Measurements from ENCODE around the gene ZNF598. TPM values are rescaled to one million over a fixed set of nuclear protein-coding genes. Genes with fewer than 3 reads are reported as not detected.

The ZNF598 gene
- total and polyA plus RNA-seq, 2 of the 13 experiments (the other 11 are each of a cell fraction or from before 2014, with no cell fraction given), result 13.5 to 14.2 TPM

- TF ChIP-seq ZNF572 (CRISPR knock-in tag; IDR thresholded peaks at IDR 0.05), result no peak
- TF ChIP-seq MATR3 (CRISPR knock-in tag; IDR thresholded peaks at IDR 0.05), result 0 out of 2 replicates have a peak, but pooled peaks have one; percentile 43
- TF ChIP-seq, protein P1, sequence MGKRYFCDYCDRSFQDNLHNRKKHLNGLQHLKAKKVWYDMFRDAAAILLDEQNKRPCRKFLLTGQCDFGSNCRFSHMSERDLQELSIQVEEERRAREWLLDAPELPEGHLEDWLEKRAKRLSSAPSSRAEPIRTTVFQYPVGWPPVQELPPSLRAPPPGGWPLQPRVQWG (CRISPR knock-in tag; IDR thresholded peaks at IDR 0.05; ENCODE audit: borderline replicate concordance, low read depth), result no peak
- TF ChIP-seq ZFP36 (IDR thresholded peaks at IDR 0.05; ENCODE audit: borderline replicate concordance, low read depth, low read length, partially characterized antibody), result no peak
- TF ChIP-seq KLF15 (CRISPR knock-in tag; IDR thresholded peaks at IDR 0.05; ENCODE audit: borderline replicate concordance), result 0 out of 2 replicates have a peak, but pooled peaks have one; percentile 79
- peak; percentile 35; the same call in 1 of the 2 replicates for TF ChIP-seq ZNF451 (CRISPR knock-in tag; IDR thresholded peaks at IDR 0.05)
- 0 out of 2 replicates have a peak, but pooled peaks have one; percentile 47 for TF ChIP-seq ZFP36L1 (CRISPR knock-in tag; IDR thresholded peaks at IDR 0.05)
- no peak for TF ChIP-seq ZNF713 (CRISPR knock-in tag; IDR thresholded peaks at IDR 0.05)
- TF ChIP-seq, protein P2, sequence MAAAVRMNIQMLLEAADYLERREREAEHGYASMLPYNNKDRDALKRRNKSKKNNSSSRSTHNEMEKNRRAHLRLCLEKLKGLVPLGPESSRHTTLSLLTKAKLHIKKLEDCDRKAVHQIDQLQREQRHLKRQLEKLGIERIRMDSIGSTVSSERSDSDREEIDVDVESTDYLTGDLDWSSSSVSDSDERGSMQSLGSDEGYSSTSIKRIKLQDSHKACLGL (CRISPR knock-in tag; IDR thresholded peaks at IDR 0.05), result peak; percentile 83; the same call in 1 of the 2 replicates
- peak; percentile 76; the same call in 1 of the 2 replicates for TF ChIP-seq MAZ (IDR thresholded peaks at IDR 0.05; ENCODE audit: borderline replicate concordance, low read depth, low read length)
- peak; percentile 85 for TF ChIP-seq MAZ (CRISPR knock-in tag; IDR thresholded peaks at IDR 0.05; ENCODE audit: low read depth)
- no peak; the same call in 1 of the 2 replicates for TF ChIP-seq ZSCAN9 (CRISPR knock-in tag; IDR thresholded peaks at IDR 0.05; ENCODE audit: borderline replicate concordance)
- no peak for TF ChIP-seq SSRP1 (CRISPR knock-in tag; IDR thresholded peaks at IDR 0.05)
- TF ChIP-seq CENPT (CRISPR knock-in tag; IDR thresholded peaks at IDR 0.05; ENCODE audit: low read depth), result 0 out of 2 replicates have a peak, but pooled peaks have one; percentile 35
- TF ChIP-seq EED (CRISPR knock-in tag; IDR thresholded peaks at IDR 0.05), result 0 out of 2 replicates have a peak, but pooled peaks have one; percentile 67
- TF ChIP-seq MIER2 (CRISPR knock-in tag; IDR thresholded peaks at IDR 0.05), result no peak
- no peak for TF ChIP-seq MED8 (CRISPR knock-in tag; IDR thresholded peaks at IDR 0.05; ENCODE audit: insufficient replicate concordance)
- TF ChIP-seq, protein P3, sequence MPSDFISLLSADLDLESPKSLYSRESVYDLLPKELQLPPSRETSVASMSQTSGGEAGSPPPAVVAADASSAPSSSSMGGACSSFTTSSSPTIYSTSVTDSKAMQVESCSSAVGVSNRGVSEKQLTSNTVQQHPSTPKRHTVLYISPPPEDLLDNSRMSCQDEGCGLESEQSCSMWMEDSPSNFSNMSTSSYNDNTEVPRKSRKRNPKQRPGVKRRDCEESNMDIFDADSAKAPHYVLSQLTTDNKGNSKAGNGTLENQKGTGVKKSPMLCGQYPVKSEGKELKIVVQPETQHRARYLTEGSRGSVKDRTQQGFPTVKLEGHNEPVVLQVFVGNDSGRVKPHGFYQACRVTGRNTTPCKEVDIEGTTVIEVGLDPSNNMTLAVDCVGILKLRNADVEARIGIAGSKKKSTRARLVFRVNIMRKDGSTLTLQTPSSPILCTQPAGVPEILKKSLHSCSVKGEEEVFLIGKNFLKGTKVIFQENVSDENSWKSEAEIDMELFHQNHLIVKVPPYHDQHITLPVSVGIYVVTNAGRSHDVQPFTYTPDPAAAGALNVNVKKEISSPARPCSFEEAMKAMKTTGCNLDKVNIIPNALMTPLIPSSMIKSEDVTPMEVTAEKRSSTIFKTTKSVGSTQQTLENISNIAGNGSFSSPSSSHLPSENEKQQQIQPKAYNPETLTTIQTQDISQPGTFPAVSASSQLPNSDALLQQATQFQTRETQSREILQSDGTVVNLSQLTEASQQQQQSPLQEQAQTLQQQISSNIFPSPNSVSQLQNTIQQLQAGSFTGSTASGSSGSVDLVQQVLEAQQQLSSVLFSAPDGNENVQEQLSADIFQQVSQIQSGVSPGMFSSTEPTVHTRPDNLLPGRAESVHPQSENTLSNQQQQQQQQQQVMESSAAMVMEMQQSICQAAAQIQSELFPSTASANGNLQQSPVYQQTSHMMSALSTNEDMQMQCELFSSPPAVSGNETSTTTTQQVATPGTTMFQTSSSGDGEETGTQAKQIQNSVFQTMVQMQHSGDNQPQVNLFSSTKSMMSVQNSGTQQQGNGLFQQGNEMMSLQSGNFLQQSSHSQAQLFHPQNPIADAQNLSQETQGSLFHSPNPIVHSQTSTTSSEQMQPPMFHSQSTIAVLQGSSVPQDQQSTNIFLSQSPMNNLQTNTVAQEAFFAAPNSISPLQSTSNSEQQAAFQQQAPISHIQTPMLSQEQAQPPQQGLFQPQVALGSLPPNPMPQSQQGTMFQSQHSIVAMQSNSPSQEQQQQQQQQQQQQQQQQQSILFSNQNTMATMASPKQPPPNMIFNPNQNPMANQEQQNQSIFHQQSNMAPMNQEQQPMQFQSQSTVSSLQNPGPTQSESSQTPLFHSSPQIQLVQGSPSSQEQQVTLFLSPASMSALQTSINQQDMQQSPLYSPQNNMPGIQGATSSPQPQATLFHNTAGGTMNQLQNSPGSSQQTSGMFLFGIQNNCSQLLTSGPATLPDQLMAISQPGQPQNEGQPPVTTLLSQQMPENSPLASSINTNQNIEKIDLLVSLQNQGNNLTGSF (CRISPR knock-in tag; IDR thresholded peaks at IDR 0.05), result no peak
- TF ChIP-seq ZFP37 (CRISPR knock-in tag; IDR thresholded peaks at IDR 0.05; ENCODE audit: borderline replicate concordance), result no peak
- TF ChIP-seq TCF7L2 (IDR thresholded peaks at IDR 0.05; ENCODE audit: low read depth, low read length), result no peak
- TF ChIP-seq ZFP1 (CRISPR knock-in tag; IDR thresholded peaks at IDR 0.05), result no peak; the same call in 1 of the 2 replicates
- TF ChIP-seq ATRX (CRISPR knock-in tag; IDR thresholded peaks at IDR 0.05; ENCODE audit: borderline replicate concordance), result no peak
- TF ChIP-seq KAT8 (CRISPR knock-in tag; IDR thresholded peaks at IDR 0.05), result no peak
- peak; percentile 73; the same call in 1 of the 2 replicates for TF ChIP-seq ZNF329 (CRISPR knock-in tag; IDR thresholded peaks at IDR 0.05; ENCODE audit: low read depth)
- TF ChIP-seq NFE2L2 (IDR thresholded peaks at IDR 0.05; ENCODE audit: low read length), result no peak
Measured at GRCh38 chr16:1983544-1984346, 25.9 kb downstream of the ZNF598 start, which contains the start of gene GFER (continued).

All from HepG2 (cell line).